EH (cell line): Measurements from ENCODE around the gene TACC2.

Experiments used
- DNase-seq: peaks from one replicate; pipeline ENCODE4 v3.0.0-alpha.2; 2015; ENCODE audit warnings: low read depth

TACC2 gene

DNA sequence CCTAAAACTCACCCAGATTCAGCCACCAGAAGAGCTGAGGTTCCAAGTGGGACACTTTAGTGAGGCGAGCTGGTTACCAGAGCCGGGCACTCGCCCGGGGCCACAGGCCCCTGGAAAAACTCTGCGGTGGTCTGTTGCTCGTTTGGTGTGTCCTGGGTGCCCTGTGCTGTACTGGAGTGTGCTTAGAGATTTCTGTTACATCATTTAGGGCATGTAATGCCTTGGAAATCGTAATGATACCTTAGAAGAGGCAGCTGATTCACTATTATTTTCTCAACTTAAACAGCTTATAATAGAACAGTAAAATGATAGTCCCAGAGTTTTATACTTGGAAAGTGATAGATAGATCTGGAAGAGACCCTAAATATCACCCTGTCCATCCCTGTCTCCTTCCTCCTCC, 233.7 kb downstream of the TACC2 start:
- DNase-seq: no peak

DNA sequence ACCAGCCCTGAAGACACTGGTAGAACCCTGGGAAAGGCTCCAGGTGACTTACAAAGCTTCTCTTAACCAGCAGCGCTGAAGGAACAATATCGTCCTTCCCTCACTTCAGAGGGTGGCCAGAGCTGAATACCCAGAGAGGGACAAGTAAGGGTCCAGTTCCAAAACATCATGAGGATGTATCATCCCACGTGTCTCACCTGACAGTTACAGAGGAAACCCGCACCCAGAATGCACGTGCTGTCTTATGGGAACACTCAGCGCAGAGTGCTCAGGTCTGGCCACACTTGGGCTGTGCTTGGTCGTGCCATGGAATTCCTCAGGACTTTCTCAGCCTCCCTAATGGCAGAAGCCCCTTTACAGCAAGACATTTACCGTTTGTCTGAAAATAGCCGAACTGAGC, 235.2 kb downstream of the TACC2 start:
- DNase-seq: no peak

DNA sequence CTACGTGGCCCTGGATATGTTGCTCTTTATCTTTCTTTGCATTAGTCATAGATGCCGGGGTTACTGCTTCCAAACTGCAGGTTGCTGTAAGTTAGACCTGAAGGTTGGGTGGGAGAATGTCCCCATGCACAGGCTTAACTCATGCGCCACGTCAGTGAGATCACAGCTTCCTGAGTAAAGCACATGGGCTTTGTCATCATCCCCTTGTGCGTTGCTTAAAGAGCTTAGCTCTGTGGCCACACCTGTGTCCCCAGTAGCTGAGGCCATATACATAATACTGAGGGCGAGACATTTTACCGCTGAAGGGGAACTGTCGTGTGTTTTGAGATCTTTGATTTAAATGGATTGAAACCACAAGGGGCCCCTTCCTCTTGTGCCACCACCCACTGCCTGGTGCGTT, 236.4 kb downstream of the TACC2 start:
- no peak for DNase-seq

DNA sequence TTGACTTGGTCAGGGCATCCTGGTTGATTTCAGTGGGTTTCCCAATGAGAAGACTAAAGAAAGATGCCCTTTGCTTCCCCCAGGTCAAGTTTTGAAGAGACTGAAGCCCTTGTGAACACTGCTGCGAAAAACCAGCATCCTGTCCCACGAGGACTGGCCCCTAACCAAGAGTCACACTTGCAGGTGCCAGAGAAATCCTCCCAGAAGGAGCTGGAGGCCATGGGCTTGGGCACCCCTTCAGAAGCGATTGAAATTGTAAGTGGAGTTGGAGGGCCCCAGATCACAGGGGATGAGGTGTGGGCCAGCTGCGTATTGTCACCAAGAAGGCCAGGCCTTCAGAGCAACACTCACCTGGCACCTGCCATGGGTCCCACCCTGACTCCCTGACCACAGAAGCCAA, 238.8 kb downstream of the TACC2 start:
- no peak for DNase-seq

DNA sequence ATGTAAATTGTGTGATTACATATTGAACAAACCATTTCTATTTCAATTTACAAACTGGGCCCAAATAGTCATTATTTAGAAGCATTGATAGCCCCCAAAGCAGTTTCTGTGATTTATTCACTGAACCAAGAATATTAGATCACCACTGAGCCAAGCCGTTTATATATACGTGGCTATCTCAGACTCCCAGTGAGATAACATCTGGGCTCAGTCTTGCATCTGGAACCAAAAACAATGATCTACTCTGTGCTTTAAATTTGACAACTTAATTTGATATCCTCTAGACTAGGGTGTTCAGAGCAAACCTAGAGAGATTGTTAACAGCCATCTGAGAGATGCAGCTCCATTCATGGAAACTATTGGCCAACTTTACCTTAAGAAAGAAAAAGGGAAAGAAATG, 240.7 kb downstream of the TACC2 start:
- DNase-seq: no peak

DNA sequence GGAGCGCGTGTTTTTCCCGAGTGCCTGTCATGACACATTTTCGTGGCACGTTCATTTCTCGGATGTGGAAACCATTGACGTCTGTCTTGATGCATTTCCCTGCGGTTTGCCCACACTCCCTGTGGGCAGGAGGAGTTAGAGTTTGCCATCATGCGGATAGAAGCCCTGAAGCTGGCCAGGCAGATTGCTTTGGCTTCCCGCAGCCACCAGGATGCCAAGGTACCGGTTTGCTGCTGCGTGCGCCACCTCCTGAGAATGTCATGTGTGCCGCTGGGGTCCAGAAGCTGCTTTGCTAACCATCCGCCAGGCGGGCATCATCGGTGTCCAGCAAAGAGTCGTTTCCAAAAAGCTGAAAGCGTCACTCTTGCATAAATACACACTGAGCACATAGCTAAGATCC, 241.3 kb downstream of the TACC2 start:
- DNase-seq: no peak

DNA sequence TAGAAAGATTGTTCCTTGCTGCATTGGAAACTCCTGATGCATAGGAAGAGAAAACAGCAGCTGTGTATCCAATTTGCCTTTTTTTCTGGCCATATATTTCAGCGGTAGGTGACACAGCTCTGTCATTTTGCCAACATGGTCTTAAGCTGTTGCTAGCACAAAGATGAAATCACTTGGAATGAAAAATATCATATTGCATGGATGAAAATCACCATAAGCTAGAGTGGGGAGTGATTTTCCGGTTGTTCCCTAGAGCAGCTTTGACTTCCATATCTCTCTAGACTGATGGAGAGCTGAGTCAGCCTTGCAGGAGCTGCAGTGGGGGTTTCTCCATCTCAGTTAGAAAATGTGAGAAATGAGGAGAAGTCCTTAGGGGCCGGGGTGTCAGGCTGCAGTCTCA, 243.8 kb downstream of the TACC2 start:
- no peak for DNase-seq

DNA sequence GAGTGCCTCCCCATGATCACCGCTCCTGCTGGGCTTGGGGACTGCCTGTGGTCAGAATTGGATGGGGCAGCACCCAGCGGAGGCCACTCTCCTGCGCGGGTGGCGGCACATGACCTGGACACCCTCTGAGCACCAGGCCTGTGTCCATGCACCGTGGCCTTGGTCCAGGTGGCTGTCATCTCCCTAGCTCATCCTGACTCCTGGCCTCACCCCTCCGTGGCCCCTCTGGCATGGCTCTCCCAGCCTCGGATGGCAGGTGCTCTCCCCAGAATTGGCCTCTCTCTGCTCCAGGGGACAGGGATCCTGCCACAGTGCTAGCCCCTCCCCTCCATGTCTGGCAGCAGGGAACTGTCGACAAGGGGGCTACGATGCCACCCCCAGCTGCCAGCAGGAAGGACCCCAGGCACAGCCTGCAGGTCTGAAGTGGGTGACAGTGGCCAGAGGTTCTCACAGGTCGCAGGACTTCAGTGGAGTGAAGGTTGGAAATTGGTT, 244.9 kb downstream of the TACC2 start:
- DNase-seq: no peak

DNA sequence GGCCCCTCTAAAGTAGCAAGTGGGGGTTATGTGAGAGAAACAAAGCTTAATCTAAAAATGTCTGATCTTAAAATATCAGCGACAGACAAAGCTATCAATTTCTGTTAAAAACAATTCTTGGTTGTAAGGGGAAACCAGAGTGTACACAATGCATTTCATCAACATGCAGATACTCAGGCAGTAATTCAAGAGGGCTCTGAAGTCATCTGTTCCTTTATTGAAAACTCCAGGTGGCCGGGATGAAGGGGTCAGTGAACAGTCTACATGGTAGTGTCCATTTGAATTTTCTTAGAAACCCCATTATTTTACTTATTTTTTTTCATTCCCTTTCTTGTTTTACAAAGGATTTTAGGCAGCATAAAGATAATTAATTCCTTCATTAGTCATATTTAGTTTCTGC, 245.5 kb downstream of the TACC2 start:
- no peak for DNase-seq

DNA sequence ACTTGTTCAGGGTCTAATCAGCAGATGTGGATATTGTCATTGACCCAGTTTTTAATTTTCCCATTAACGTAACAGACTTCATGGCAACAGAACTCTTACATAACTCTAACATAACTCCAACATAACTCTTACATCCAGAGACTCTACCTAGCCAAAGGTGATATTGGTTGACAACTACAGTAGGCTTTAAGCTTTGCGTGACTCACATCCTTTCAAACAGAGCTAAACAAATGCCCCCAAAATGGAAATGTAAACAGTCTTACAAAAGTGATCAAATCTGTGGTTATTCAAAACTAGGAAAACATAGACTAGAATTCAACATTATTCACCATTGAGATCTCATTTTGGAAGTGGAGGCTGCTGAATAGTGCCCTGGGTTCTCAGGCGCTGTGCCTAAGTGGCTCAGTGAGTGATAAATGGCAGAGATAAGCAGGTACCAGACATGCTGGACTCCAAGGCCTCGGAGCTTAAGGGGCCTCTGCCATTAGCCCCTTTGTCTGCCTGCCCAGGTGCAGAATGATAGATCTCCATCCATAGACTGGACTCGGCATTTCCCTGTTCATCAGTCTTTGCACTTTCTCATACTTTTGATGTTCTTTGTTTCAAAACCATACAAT, 247.8 kb downstream of the TACC2 start:
- no peak for DNase-seq

DNA sequence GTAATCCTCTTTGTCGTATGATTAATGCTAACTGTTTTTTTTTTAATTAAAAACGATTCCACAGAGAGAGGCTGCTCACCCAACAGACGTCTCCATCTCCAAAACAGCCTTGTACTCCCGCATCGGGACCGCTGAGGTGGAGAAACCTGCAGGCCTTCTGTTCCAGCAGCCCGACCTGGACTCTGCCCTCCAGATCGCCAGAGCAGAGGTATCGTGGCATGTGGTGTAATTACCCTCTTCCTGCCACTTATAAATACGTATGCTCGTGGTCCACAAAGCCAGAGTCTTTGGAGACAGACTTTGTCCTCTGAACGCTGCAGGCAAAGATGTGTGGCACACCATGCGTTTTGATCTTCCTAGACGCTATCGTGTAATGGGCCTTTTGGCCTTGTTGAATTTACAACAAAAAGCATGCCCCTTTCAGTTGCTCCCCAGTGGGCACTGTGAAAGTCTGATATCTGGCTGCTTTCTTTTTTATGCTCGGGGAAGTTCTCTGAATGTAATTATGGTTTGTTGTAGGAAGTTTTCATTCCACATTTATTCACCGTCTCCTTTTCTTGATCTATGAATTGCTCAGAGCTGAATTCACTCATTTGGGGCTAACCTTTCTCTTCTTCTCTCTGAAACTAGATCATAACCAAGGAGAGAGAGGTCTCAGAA, 248.5 kb downstream of the TACC2 start:
- DNase-seq: no peak

DNA sequence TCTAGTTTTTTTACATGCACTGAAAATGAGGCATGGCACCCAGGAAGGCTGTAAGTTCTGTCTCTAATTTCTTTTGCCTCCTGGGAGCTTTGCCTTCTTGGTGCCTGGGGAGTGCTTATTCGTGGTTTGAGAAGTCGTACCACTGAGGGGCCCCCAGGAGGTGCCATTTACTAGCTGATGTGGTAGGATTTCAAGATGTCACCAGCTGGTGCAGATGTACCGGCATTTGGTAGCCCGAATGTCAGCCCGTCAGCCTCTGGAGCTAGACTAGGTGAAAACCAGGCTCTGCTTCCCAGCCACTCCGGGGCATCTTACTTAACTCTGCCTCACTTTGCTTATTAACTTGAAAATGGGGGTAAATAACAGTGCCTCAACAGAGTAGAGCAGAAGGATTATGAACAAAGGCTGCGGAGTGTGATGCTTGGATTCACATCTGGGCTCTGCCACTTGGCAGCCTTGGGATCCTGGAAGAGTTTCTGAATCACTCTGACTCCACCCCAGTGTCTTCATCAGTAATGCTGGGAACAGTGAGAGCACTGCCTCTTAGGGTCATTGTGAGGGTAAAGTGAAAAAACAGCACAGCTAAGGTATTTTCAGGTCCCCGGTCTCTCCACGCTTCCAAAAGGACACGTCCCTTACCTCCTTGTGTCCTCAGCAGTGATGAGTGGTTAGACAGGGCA, 250.8 kb downstream of the TACC2 start:
- peak; percentile 27 for DNase-seq

DNA sequence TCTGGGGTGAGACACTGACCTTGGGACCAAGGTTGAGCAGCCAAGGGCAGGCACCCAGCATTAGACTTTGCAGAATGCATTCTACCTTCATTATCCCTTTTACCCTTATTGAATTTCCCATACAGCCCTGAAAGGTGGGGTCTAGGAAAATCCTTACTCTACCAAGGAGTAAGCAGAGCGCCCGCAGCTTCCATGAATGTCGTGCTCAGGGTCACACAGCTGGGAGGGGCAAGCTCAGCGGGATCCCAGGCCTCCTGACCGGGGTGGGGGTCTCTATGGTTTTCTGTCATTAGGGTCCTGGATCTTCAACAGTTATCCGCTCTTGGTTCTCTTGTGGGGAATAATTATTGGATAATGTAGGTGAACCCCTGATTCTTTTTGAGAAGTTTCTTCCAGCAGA, 251.4 kb downstream of the TACC2 start:
- no peak for DNase-seq

DNA sequence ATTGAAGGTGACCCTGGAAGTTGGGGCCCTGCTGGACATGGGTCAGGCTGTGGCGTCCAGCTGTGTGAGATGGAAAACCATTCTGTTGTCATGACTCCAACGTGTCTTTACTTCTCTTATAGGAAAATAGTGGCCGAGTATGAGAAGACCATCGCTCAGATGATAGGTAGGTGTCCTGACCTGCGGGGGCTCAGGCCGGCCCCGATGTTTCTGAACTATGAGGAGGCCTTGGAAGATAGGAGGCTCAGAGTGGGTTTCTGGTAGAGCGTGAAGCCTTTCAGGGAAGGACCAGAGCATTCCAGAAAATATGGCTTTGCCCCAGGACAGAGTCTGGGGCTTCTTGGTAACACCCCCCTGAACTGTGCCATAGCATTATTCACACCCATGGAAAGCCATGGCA, 252.9 kb downstream of the TACC2 start:
- DNase-seq: no peak

DNA sequence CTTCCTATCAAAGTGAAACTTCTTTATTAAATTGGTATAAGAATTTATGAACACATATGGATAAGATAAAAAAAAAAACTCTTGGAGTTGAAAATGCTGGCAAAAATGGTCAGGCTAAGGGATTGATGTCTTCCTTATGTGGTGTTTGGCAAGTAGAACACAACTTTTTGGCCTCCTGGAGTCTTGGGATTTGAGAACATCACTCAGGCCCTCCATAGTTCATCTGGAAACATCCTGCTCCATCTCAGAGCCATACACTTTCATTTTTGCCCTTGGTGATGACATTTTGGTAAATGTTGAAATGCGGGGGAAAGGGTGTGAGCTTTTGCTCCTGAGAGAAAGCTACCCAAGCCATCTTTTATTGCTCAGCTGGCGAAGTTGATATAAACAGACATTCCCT, 254.6 kb downstream of the TACC2 start:
- DNase-seq: no peak

DNA sequence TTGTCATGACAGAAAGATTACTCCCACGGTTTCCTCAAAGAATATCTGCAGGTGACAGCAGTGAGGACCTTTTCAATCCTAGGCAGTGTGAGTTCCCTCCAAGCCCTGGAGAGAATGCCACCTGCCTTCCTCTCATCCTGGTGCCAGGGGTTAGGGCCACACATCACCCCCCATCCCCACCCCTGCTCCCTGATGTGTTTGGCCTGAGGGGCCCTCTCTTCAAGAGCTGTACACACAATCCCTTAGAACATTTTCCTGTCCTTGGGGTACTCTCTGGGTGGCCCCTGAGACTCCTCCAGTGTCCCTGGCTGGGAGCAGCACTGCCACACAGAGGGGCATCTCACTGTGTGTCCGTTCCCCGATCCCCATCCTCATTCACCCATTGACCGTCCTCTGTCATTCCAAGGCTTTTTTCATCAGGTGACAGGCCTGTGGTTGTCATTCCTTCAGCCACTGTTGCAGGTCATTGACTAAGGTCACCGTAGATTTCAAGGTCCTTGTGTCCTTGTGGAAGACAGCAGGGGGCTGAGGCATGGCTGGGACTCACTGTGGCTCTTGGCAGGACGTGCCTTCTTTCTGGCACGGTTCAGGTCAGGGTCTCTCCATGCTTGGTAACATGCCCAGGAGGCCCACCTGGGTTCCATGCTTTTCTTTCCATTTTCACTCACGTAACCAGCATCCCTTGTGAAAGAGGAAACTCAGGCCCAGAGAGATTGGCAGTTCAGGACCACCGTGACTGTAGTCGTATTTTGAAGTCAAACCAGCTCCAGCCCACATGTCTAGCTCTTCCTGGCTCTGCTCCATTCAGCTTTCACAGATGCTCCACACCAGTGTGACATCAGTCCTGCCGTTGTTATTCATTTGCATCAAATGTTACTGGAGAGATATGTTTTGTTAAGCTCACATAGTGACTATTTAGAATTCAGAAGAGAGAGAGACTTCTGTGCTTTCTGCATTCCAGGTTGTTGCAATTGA, 255.3 kb downstream of the TACC2 start:
- DNase-seq: no peak

DNA sequence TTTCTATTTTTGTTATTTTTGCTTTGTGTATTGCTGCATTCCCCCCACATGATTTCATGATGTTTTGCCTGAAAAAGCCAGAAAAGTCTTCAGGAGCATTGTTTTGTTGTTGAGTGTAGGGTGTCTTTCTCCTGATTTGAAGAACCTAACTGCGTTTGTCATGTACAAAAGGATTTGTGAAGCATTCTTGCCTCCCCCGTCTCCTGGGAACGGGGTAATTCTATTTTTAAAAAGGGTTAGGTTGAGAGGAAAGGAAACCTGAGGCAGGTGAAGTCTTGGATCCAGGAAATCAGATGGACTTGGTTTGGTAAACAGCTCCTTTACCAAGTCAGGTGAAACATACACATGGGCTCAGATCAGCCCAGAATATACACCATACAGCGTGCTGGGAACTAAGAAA, 256.2 kb downstream of the TACC2 start:
- no peak for DNase-seq

DNA sequence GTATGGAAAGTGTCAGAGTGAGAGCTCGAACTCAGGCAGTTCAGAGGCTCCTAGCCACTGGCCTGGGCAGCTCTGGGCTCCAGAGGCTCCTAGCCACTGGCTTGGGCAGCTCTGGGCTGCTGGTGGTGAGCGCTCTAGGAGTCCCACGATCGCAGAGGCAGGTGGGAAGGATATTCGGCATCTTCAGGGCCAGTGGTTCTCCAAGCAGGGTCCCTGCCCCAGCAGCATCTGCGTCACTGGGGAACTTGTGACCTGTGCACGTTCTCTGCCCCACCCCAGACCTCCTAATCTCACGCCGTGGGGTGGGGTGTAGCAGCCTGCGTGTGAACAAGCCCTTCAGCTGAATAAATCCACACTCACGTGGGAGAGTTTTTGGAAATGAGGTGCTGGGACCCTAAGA, 256.9 kb downstream of the TACC2 start:
- no peak for DNase-seq

DNA sequence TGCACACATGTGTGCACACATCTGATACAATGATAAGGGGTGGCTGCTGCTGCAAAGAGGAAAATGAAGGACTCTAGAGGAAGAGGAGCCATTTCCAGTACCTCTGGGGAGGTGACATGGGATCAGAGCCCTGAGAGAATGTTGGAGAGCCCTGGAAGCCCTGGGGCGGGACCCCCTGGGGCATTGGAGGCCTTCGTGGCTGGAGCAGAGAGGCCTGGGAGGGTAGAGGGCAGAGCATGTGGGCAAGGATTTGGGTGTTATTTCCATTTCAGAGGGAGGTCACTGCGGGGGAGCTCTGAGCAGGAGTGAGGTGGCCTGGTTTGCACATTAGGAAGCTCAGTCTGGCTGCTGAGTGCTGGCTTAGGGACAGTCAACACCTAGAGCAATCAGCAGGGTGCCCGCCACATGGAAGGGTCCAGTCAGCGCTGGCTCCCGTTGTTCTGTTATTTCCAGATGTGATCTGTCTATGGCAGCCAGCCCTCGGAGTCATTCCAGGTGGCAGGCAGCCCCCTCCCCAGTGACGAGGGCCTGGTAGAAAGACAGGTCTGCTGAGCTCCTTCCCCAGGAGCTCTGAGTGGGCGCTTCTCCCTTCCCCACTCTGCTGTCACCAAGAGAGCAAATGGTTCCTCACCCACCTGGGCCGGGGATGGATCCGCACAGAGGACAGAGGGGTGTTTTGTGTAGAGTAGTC, 258.0 kb downstream of the TACC2 start:
- no peak for DNase-seq

DNA sequence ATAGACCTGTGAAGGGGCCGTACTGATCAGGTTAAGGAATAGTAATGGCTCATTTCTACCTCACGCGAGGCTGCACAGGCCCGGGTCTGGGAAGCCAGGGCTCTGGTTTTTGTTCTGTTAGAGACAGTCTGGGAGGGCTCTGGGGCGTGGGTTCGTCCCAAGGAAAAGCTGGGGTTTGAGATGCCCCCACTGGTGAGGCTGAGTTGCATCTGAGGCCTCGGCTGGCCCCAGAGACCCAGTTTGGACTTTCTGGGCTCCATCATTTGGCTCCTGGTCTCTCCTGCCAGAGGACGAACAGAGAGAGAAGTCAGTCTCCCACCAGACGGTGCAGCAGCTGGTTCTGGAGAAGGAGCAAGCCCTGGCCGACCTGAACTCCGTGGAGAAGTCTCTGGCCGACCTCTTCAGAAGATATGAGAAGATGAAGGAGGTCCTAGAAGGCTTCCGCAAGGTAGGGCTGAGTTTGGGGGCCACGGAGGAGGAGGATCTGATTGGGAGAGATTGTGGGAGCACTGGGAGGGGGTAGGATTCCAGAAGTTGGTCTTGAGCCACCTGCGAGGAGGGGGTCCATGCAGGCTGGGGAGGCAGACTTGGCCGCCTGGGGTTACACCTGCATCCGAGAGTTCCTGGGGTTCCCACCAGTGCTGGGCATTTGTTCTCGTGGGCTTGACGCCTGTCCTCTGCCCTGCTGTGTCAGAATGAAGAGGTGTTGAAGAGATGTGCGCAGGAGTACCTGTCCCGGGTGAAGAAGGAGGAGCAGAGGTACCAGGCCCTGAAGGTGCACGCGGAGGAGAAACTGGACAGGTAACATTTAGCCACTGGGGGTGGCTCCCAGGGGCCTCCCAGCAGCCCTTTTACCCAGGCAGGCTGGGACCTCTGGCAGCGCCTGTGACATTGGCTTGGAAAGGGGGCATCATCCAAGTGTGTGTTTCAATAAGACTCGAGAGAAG, 259.7 kb downstream of the TACC2 start:
- DNase-seq: no peak
